K562 (cell line): Measurements from ENCODE around the gene HEY2. TPM values are rescaled to one million over a fixed set of nuclear protein-coding genes. Genes with fewer than 3 reads are reported as not detected.
A peak's percentile ranks its signal among the peaks of the same experiment; 100 is the strongest.

Experiments
- ERF ChIP-seq: fragments of 450-650 bp; formaldehyde crosslinking; IDR thresholded peaks from 2 replicates; pipeline ENCODE4 v1.4.0; 2020; ENCODE audit warnings: mild to moderate bottlenecking, mixed read lengths
- GTF2F1 ChIP-seq: IDR thresholded peaks from 2 replicates; pipeline ENCODE4 v1.6.1; 2011; ENCODE audit warnings: low read depth, low read length, improper control_type of control experiment
- NEUROD1 ChIP-seq: fragments of 150-350 bp; IDR thresholded peaks from 2 replicates; pipeline ENCODE4 v1.6.1; 2014; ENCODE audit warnings: borderline replicate concordance, low read length, low read depth; ENCODE audit not compliant: partially characterized antibody
- RFX5 ChIP-seq: IDR thresholded peaks from 2 replicates; pipeline ENCODE4 v1.6.1; 2011; ENCODE audit warnings: low read depth, mild to moderate bottlenecking, improper control_type of control experiment, low read length
- SRSF3 ChIP-seq: fragments of 200-400 bp; formaldehyde crosslinking; IDR thresholded peaks from 2 replicates; pipeline ENCODE4 v1.6.1; 2016; ENCODE audit warnings: mild to moderate bottlenecking, low read length, moderate library complexity; ENCODE audit not compliant: insufficient read depth
- SRSF9 ChIP-seq: fragments of 200-400 bp; formaldehyde crosslinking; IDR thresholded peaks from 2 replicates; pipeline ENCODE4 v1.6.1; 2017; ENCODE audit warnings: low read depth, low read length, borderline replicate concordance
- SUPT5H ChIP-seq: fragments of 450-650 bp; IDR thresholded peaks from 2 replicates; pipeline ENCODE4 v1.6.1; 2016
- TGIF2 ChIP-seq: sonication (generic); formaldehyde crosslinking; IDR thresholded peaks from 2 replicates; pipeline ENCODE4 v1.8.1; 2022; ENCODE audit warnings: mild to moderate bottlenecking, missing genetic modification reagents, moderate library complexity
- ZNF133 ChIP-seq: fragments of 250-450 bp; sonication (Bioruptor Pico); IDR thresholded peaks from 2 replicates; pipeline ENCODE4 v1.4.0; 2020; ENCODE audit warnings: mild to moderate bottlenecking
- ZNF253 ChIP-seq: fragments of 250-450 bp; sonication (Bioruptor Pico); conservative IDR thresholded peaks from 2 replicates; pipeline ENCODE4 v1.6.1; 2021; ENCODE audit warnings: mild to moderate bottlenecking
- ZNF764 ChIP-seq: fragments of 250-450 bp; sonication (Bioruptor Pico); IDR thresholded peaks from 2 replicates; pipeline ENCODE4 v1.4.0; 2020; ENCODE audit warnings: low read depth, mild to moderate bottlenecking, moderate library complexity
- polyA plus RNA-seq, 8 experiments: library from polyadenylated mRNA; depleted of rRNA in 4 of 8; stranded (reverse) in 5 of 8; unstranded in 3 of 8; fragments of >200 nt; fragmentation: Nextera tagmentation in 2 of 8; fragmentation: Illumina TruSeq in 1 of 8; extraction: Ambion mirVana in 2 of 8; extraction: Trizol in 1 of 8; gene quantifications; 2 replicates each; pipeline versions ENCODE4 v1.2.1 to v1.2.3, GENCODE V29; 2011 to 2014; ENCODE audit warnings: inconsistent platforms in 1 of 8, missing spikeins in 1 of 8
- total RNA-seq, 7 experiments: library from RNA; depleted of rRNA in 6 of 7; stranded (reverse); fragments of >200 nt in 6 of 7; fragmentation: Illumina TruSeq in 2 of 7; extraction: Trizol in 2 of 7; gene quantifications; 2 replicates each; pipeline versions ENCODE4 v1.2.1 to v1.2.3, GENCODE V29; 2011 to 2021; ENCODE audit warnings: low replicate concordance in 1 of 7
- TF ChIP-seq, protein P1 (sequence below): sonication (generic); formaldehyde crosslinking; IDR thresholded peaks from 2 replicates; pipeline ENCODE4 v1.8.1; 2023; ENCODE audit warnings: mild to moderate bottlenecking, missing genetic modification reagents
- TF ChIP-seq, protein P2 (sequence below): fragments of 450-650 bp; conservative IDR thresholded peaks from 2 replicates; pipeline ENCODE4 v1.6.1; 2016; ENCODE audit warnings: missing genetic modification characterization, low read depth, mild to moderate bottlenecking, missing compliant biosample characterization, moderate library complexity
- TF ChIP-seq, protein P3 (sequence below): fragments of 450-650 bp; IDR thresholded peaks from one replicate; pipeline ENCODE4 v1.6.1; 2018; ENCODE audit warnings: mild to moderate bottlenecking, moderate library complexity; ENCODE audit not compliant: partially characterized antibody
- TF ChIP-seq, protein P4 (sequence below): sonication (generic); formaldehyde crosslinking; IDR thresholded peaks from 2 replicates; pipeline ENCODE4 v1.8.0; 2022; ENCODE audit warnings: missing genetic modification reagents, mild to moderate bottlenecking, borderline replicate concordance
- TF ChIP-seq, protein P5 (sequence below): IDR thresholded peaks from 2 replicates; pipeline ENCODE4 v1.6.1; 2012; ENCODE audit warnings: low read depth, low read length, improper control_type of control experiment, borderline replicate concordance
- TF ChIP-seq, protein P6 (sequence below): fragments of 450-650 bp; formaldehyde crosslinking; IDR thresholded peaks from 2 replicates; pipeline ENCODE4 v1.4.0; 2020; ENCODE audit warnings: mild to moderate bottlenecking, mixed read lengths

HEY2 gene
- total and polyA plus RNA-seq, 9 of the 15 experiments (the other 6 are each of a cell fraction or from before 2014, with no cell fraction given), result 0.03 to 0.07 (median 0.06) TPM; not detected in 5

DNA sequence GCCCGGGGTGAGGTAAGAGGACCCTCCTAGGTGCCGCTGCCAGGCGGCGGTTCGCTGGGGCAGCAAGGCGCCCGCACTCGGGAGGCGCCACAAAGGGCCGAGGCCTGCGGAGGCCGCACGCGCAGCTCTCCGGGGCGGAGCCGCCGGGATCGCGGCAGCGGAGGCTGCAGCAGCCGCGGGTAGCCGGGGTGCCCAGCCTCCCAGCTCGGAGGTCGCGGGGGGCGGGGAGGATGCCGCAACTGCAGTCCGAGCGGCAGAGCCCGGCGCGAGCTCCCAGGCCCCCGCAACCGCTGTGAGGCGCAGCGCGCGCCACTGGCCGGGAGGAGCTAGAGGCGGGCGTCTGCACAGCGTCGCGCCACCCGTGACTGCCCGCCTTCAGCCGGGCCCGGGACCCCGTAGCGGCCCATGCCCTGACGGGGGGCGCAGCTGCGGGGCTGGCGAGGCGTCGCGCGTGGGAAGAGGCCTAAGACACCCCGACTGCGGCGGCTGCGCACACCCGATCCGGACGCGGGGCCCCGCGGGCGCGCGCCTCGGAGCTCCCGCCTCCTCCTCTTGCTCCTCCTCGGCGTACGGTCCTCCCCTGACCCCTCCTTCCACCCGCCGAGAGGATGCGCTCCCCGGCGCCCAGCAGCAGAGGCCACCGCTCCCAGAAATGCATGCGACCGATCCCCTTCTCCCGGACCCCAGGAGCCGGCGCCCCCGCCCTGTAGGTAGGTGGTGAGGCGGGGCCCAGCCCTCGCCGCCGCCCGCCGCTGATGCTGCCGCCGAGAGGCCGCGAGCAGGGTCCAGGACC, 41.1 kb downstream of the HEY2 start, which contains the start of gene NCOA7 (continued):
- TF ChIP-seq ZNF133, result no peak
- no peak for TF ChIP-seq GTF2F1
- no peak for TF ChIP-seq ZNF253 (CRISPR knock-in tag)
- TF ChIP-seq, protein P1, sequence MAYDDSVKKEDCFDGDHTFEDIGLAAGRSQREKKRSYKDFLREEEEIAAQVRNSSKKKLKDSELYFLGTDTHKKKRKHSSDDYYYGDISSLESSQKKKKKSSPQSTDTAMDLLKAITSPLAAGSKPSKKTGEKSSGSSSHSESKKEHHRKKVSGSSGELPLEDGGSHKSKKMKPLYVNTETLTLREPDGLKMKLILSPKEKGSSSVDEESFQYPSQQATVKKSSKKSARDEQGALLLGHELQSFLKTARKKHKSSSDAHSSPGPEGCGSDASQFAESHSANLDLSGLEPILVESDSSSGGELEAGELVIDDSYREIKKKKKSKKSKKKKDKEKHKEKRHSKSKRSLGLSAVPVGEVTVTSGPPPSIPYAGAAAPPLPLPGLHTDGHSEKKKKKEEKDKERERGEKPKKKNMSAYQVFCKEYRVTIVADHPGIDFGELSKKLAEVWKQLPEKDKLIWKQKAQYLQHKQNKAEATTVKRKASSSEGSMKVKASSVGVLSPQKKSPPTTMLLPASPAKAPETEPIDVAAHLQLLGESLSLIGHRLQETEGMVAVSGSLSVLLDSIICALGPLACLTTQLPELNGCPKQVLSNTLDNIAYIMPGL, result no peak
- TF ChIP-seq RFX5, result no peak
- TF ChIP-seq, protein P2, sequence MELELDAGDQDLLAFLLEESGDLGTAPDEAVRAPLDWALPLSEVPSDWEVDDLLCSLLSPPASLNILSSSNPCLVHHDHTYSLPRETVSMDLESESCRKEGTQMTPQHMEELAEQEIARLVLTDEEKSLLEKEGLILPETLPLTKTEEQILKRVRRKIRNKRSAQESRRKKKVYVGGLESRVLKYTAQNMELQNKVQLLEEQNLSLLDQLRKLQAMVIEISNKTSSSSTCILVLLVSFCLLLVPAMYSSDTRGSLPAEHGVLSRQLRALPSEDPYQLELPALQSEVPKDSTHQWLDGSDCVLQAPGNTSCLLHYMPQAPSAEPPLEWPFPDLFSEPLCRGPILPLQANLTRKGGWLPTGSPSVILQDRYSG (tag), result no peak
- TF ChIP-seq, protein P3, sequence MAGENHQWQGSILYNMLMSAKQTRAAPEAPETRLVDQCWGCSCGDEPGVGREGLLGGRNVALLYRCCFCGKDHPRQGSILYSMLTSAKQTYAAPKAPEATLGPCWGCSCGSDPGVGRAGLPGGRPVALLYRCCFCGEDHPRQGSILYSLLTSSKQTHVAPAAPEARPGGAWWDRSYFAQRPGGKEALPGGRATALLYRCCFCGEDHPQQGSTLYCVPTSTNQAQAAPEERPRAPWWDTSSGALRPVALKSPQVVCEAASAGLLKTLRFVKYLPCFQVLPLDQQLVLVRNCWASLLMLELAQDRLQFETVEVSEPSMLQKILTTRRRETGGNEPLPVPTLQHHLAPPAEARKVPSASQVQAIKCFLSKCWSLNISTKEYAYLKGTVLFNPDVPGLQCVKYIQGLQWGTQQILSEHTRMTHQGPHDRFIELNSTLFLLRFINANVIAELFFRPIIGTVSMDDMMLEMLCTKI, result no peak
- TF ChIP-seq, protein P4, sequence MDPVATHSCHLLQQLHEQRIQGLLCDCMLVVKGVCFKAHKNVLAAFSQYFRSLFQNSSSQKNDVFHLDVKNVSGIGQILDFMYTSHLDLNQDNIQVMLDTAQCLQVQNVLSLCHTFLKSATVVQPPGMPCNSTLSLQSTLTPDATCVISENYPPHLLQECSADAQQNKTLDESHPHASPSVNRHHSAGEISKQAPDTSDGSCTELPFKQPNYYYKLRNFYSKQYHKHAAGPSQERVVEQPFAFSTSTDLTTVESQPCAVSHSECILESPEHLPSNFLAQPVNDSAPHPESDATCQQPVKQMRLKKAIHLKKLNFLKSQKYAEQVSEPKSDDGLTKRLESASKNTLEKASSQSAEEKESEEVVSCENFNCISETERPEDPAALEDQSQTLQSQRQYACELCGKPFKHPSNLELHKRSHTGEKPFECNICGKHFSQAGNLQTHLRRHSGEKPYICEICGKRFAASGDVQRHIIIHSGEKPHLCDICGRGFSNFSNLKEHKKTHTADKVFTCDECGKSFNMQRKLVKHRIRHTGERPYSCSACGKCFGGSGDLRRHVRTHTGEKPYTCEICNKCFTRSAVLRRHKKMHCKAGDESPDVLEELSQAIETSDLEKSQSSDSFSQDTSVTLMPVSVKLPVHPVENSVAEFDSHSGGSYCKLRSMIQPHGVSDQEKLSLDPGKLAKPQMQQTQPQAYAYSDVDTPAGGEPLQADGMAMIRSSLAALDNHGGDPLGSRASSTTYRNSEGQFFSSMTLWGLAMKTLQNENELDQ (CRISPR knock-in tag), result no peak
- TF ChIP-seq TGIF2 (CRISPR knock-in tag), result no peak
- TF ChIP-seq, protein P5, sequence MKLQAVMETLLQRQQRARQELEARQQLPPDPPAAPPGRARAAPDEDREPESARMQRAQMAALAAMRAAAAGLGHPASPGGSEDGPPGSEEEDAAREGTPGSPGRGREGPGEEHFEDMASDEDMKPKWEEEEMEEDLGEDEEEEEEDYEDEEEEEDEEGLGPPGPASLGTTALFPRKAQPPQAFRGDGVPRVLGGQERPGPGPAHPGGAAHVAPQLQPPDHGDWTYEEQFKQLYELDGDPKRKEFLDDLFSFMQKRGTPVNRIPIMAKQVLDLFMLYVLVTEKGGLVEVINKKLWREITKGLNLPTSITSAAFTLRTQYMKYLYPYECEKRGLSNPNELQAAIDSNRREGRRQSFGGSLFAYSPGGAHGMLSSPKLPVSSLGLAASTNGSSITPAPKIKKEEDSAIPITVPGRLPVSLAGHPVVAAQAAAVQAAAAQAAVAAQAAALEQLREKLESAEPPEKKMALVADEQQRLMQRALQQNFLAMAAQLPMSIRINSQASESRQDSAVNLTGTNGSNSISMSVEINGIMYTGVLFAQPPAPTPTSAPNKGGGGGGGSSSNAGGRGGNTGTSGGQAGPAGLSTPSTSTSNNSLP, result no peak
- TF ChIP-seq ERF (CRISPR knock-in tag), result peak; percentile 81
- no peak for TF ChIP-seq ZNF764
- no peak for TF ChIP-seq NEUROD1
- TF ChIP-seq, protein P6, sequence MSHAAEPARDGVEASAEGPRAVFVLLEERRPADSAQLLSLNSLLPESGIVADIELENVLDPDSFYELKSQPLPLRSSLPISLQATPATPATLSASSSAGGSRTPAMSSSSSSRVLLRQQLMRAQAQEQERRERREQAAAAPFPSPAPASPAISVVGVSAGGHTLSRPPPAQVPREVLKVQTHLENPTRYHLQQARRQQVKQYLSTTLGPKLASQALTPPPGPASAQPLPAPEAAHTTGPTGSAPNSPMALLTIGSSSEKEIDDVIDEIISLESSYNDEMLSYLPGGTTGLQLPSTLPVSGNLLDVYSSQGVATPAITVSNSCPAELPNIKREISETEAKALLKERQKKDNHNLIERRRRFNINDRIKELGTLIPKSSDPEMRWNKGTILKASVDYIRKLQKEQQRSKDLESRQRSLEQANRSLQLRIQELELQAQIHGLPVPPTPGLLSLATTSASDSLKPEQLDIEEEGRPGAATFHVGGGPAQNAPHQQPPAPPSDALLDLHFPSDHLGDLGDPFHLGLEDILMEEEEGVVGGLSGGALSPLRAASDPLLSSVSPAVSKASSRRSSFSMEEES (CRISPR knock-in tag), result no peak
- no peak for TF ChIP-seq SRSF3
- TF ChIP-seq SUPT5H, result peak; percentile 50
- no peak for TF ChIP-seq SRSF9
